OCI-LY3 (cell line): ENCODE data around the gene RIGI.
"Not testable (repeated sequence)": the region's sequence is repeated elsewhere in the genome, so short reads cannot be mapped to it uniquely, and the experiment has no call there.

ENCODE experiments used
- H2AFZ ChIP-seq: fragments of 200-600, 300-600 bp; shearing (Covaris generic); 2 replicates; pipeline ENCODE4 v1.6.0; 2014; ENCODE audit warnings: antibody characterized with exemption, low read depth, low read length
- H3K27ac ChIP-seq: fragments of 200-600, 300-600 bp; sonication (generic); 2 replicates; pipeline ENCODE4 v1.5.1; 2014; ENCODE audit warnings: mild to moderate bottlenecking, low read length, moderate library complexity, mixed read lengths
- H3K27me3 ChIP-seq: fragments of 200-600, 300-600 bp; sonication (generic); 2 replicates; pipeline ENCODE4 v1.6.1; 2014; ENCODE audit warnings: low read depth, low read length, mixed read lengths
- H3K36me3 ChIP-seq: fragments of 200-600, 300-600 bp; sonication (generic); replicated peaks from 2 replicates; pipeline ENCODE3; 2014; ENCODE audit warnings: low read depth, low read length, mixed read lengths
- H3K4me1 ChIP-seq: fragments of 300-600, 200-600 bp; sonication (generic); 2 replicates; pipeline ENCODE4 v1.6.1; 2014; ENCODE audit warnings: low read length, mixed read lengths
- H3K4me2 ChIP-seq: fragments of 200-600, 300-600 bp; sonication (generic); 2 replicates; pipeline ENCODE4 v1.6.1; 2014; ENCODE audit warnings: low read length, mixed read lengths
- H3K4me3 ChIP-seq: fragments of 300-600, 200-600 bp; sonication (generic); 2 replicates; pipeline ENCODE4 v1.5.1; 2014; ENCODE audit warnings: antibody characterized with exemption, mild to moderate bottlenecking, low read length, moderate library complexity
- H3K79me2 ChIP-seq: fragments of 300-600, 200-600 bp; shearing (Covaris generic); 2 replicates; pipeline ENCODE4 v1.6.1; 2014; ENCODE audit warnings: mild to moderate bottlenecking, low read length, mixed read lengths
- H3K9ac ChIP-seq: fragments of 300-600, 200-600 bp; shearing (Covaris generic); 2 replicates; pipeline ENCODE4 v1.6.0; 2014; ENCODE audit warnings: mild to moderate bottlenecking, low read length, moderate library complexity
- H3K9me3 ChIP-seq: fragments of 200-600, 300-600 bp; shearing (Covaris generic); 2 replicates; pipeline ENCODE4 v1.6.1; 2014; ENCODE audit warnings: low read length, mixed read lengths; ENCODE audit not compliant: insufficient read depth
- H4K20me1 ChIP-seq: fragments of 200-600, 300-600 bp; sonication (generic); 2 replicates; pipeline ENCODE4 v1.6.1; 2016; ENCODE audit warnings: low read length, mixed read lengths; ENCODE audit not compliant: insufficient read depth
- CTCF ChIP-seq: fragments of 200-600, 300-600 bp; sonication (generic); IDR thresholded peaks from 2 replicates; pipeline ENCODE4 v1.5.1; 2014; ENCODE audit warnings: antibody characterized with exemption, low read length, low read depth
- EZH2phosphoT487 ChIP-seq: fragments of 200-600 bp; shearing (Covaris generic); IDR thresholded peaks from 2 replicates; pipeline ENCODE4 v1.6.1; 2018; ENCODE audit warnings: antibody characterized with exemption, mixed run types, low read depth

Gene RIGI

GRCh38 chr9:32525709-32526030 is 326 bp downstream of the RIGI start:
- H2AFZ ChIP-seq, result peak overlapping the region; percentile 93
- H3K4me1 ChIP-seq, result peaks cover 9% of the 10 kb centered on the region
- H3K27ac ChIP-seq, result no peak overlapping the region

DNA sequence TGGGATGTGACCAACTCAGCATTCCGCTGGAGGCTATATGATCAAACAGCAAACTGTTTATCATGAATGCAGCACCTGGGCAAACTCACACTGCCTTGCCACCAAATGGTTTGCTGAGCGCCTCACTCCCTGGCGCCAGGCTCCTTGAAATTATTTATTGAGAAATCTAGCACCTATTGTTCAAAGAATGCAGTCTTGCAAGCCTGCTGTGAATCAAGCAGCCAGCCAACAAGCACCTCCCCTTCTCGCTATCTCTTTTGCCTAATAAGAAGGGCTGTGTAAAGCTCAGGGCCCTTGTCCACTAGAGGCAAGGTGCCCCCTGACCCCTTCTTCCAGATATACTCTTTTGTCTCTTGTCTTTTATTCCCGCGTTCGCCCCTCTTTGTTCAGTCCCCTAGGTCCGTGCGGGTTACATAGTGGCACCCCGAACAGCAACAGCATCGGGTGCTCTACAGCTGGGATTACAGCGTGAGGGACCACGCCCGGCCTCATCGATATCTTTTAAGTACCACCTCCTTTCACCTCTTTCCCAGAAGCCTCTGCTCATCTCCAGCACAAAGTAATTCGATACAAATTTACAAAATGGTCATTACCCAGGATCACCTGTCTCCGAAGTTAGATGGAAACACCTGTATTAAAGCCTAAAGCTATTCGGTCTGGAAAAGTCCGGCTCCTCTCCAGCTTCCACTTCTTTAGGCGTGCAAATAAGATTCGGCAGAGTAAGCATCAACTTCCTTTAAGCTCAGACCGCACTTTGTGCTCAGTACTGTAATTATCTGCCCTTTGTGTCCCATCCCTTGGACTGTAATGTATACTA is 896 bp downstream of the RIGI start:
- peak overlapping the region; percentile 88 for H3K4me3 ChIP-seq

More at GRCh38 chr9:32525709-32526030, 326 bp downstream of the RIGI start:
- H3K4me3 ChIP-seq, result peak overlapping the region; percentile 88
- no peaks in the 10 kb centered on the region for H3K27me3 ChIP-seq
- H4K20me1 ChIP-seq, result no peaks in the 10 kb centered on the region
- H3K36me3 ChIP-seq, result no peaks in the 10 kb centered on the region
- TF ChIP-seq CTCF (no peak), EZH2phosphoT487 (no peak)
- H3K4me2 ChIP-seq, result peak overlapping the region; percentile 93
- H3K9ac ChIP-seq, result peak overlapping the region; percentile 69
- no peaks in the 10 kb centered on the region for H3K79me2 ChIP-seq
- H3K9me3 ChIP-seq, result no peaks in the 10 kb centered on the region

GRCh38 chr9:32524558-32524891 is 1.5 kb downstream of the RIGI start:
- not testable (repeated sequence) for H3K9ac ChIP-seq, H3K4me2 ChIP-seq, H3K27me3 ChIP-seq, H3K4me3 ChIP-seq, H3K4me1 ChIP-seq, H4K20me1 ChIP-seq, H3K79me2 ChIP-seq, H2AFZ ChIP-seq, H3K36me3 ChIP-seq, H3K9me3 ChIP-seq, H3K27ac ChIP-seq

More for the DNA sequence above, 896 bp downstream of the RIGI start:
- Histone ChIP-seq H3K36me3 (no peaks in the 10 kb centered on the region), H2AFZ (peak overlapping the region; percentile 93), H3K9me3 (no peaks in the 10 kb centered on the region), H3K27me3 (no peaks in the 10 kb centered on the region), H3K79me2 (no peaks in the 10 kb centered on the region), H3K4me2 (peak overlapping the region; percentile 93), H3K9ac (peak overlapping the region; percentile 69), H3K4me1 (peaks cover 9% of the 10 kb centered on the region), H4K20me1 (no peaks in the 10 kb centered on the region), H3K27ac (no peak overlapping the region)
- TF ChIP-seq CTCF, result no peak
- TF ChIP-seq EZH2phosphoT487, result no peak

DNA sequence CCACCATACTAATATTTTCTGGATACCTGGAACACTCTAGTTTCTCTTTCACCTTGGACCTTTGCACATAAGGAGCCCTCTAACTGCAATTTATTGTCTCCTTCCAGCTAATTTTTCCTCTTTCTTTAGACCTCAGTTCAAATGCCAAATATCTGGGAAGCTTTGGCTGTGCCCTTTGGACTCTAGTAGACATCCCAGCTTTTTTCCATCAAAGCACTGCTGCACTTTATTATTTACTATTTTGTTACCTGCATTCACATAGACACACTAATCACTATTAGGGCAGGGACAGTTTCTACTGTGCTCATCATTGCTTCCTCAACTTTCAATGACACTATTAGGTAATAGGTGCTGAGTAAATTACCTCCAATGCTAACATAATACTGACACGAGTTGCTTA is 2.1 kb downstream of the RIGI start:
- Histone ChIP-seq H4K20me1 (no peaks in the 10 kb centered on the region), H3K79me2 (no peaks in the 10 kb centered on the region), H3K27ac (no peak overlapping the region), H3K4me3 (no peak overlapping the region), H3K27me3 (no peaks in the 10 kb centered on the region), H3K4me1 (peaks cover 9% of the 10 kb centered on the region), H2AFZ (no peak overlapping the region), H3K9ac (no peak overlapping the region), H3K4me2 (no peak overlapping the region), H3K36me3 (peaks cover 2% of the 10 kb centered on the region), H3K9me3 (no peaks in the 10 kb centered on the region)
- TF ChIP-seq CTCF, result no peak
- no peak for TF ChIP-seq EZH2phosphoT487
